GM23248 (cell line): ENCODE results near the gene ZBTB42.

Source experiments
- EZH2 ChIP-seq: fragments of 200-600 bp; sonication (generic); IDR thresholded peaks from 2 replicates; pipeline ENCODE4 v1.6.1; 2018; ENCODE audit warnings: antibody characterized with exemption, mild to moderate bottlenecking; ENCODE audit not compliant: insufficient read depth, poor library complexity, severe bottlenecking
- EZH2phosphoT487 ChIP-seq: fragments of 200-600 bp; sonication (generic); IDR thresholded peaks from 2 replicates; pipeline ENCODE4 v1.6.1; 2018; ENCODE audit warnings: antibody characterized with exemption, moderate library complexity, mild to moderate bottlenecking, low read depth; ENCODE audit not compliant: insufficient read depth

GRCh38 chr14:104756477-104757237, 44.2 kb upstream of the ZBTB42 start:
- TF ChIP-seq EZH2 (no peak), EZH2phosphoT487 (no peak)
